Transverse colon (tissue), 4 donors: ENCODE results near the gene KBTBD2.
"Not testable (repeated sequence)": the region's sequence is repeated elsewhere in the genome, so short reads cannot be mapped to it uniquely, and the experiment has no call there.

ENCODE experiments used
- CTCF ChIP-seq, 5 experiments: fragments of 200-600 bp in 3 of 5; fragments of 450-650 bp in 2 of 5; sonication (generic) in 3 of 5; IDR thresholded peaks; 1 replicate in 2 of 5; 2 replicates in 3 of 5; pipeline ENCODE4 v1.5.1; 2016 to 2017; ENCODE audit warnings: antibody characterized with exemption in 5 of 5, inconsistent platforms in 3 of 5, mild to moderate bottlenecking in 2 of 5, moderate library complexity in 1 of 5
- POLR2A ChIP-seq: fragments of 450-650 bp; IDR thresholded peaks from one replicate; pipeline ENCODE4 v1.6.1; 2016; ENCODE audit warnings: antibody characterized with exemption, mild to moderate bottlenecking, moderate library complexity
- POLR2AphosphoS5 ChIP-seq, 3 donors: sonication (generic); formaldehyde crosslinking; IDR thresholded peaks; one replicate each; pipeline ENCODE4 v1.6.1; 2016; ENCODE audit warnings: antibody characterized with exemption in 3 of 3

DNA sequence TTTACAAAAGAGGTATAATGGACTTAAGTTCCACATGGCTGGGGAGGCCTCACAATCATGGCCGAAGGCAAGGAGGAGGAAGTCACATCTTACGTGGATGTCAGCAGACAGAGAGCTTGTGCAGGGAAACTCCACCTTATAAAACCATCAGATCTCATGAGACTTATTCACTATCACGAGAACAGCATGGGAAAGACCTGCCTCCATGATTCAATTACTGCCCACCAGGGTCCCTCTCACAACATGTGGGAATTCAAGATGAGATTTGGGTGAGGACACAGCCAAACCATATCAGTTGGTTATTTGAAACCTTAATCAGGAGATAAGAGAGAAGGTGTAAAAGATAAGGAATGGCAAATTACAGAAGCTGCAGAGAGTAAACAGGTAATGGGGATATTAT is 40.9 kb downstream of the KBTBD2 start:
- not testable (repeated sequence) for TF ChIP-seq CTCF (IDR thresholded peaks at IDR 0.05); POLR2A; POLR2AphosphoS5 (IDR thresholded peaks at IDR 0.05)
